Stimulated activated CD8-positive, alpha-beta memory T cell treated with anti-CD3 and anti-CD28 coated beads, Interleukin-2, amount 100 ng/mL, for 48 hours (primary cell): ENCODE measurements around the gene RFTN1.

Experiments used
- DNase-seq, 2 donors: peaks; one replicate each; pipeline ENCODE4 v3.0.0-alpha.2; 2020; ENCODE audit warnings: low read depth in 2 of 2

The RFTN1 gene

DNA sequence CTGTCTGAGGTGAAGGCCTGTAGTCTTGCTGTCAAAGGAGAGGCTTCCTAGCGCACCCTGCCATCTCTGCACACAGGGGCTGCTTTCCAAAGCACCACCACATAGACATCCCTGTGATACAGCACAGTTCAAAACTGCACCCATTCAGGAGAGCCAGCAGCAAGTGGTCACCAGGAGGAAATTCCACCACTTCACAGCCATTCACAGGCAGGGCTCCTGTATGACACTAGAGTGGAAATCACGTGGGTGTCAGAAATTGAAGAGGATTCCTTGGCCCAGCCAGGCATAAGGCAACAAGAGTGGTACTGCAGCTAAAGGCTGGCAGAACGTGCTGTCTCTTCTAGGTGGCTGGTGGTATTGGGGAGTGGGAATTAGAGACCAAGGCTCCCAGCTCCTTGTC is 102.8 kb downstream of the RFTN1 start:
- DNase-seq = no peak

DNA sequence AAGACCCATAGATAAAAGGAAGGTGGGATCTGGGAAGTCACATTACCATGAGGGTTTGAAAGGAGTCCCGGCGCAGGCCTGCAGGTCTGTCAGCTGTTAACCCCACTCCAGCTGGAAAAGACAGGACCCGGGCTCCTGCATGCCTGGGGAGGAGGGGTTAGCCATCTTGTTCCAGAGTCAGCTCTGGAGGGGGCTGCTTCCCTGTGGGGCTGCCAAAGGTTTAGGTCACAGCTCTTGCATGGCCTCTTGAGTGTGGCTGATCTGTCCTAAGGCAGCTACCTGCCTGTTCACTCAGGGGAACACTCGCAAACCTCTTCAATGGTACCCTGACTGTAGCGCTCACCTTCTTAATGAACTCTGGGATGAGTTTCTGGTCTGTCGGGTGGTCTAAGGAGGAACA is 104.5 kb downstream of the RFTN1 start:
- DNase-seq = no peak

DNA sequence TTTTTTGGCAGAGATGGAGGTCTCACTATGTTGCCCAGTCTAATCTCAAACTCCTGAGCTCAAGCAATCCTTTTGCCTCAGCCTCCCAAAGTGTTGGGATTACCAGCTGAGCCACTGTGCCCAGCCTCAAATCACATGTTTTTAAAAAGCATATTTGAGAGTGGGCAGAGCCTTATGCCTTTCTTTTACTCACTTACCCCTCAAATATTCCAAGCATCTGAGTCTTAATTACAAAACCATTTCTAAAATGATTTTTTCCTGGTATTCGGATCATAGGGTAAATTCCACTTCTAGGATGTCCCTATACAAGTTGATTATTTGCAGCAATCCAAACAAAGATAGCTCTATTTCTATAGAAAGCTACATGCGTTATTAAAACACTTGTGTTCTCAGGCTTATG is 106.1 kb downstream of the RFTN1 start:
- no peak for DNase-seq

DNA sequence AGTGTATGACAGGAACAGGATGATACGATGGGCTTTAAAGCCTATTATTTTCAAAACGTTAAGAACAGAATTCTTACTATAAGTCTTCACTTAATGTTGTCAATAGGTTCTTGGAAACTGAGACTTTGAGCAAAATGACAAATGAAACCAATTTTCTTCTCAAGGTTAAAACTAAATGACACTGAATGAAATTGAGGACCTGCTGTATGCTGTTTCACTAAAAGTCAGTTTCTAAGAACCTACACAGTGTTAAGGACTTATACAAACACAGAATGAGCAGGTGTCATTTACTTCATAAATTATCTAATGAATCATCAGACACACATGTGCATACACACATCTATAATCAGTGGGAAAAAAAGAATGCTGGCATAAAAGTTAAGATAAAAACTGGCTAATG is 106.9 kb downstream of the RFTN1 start:
- no peak for DNase-seq

DNA sequence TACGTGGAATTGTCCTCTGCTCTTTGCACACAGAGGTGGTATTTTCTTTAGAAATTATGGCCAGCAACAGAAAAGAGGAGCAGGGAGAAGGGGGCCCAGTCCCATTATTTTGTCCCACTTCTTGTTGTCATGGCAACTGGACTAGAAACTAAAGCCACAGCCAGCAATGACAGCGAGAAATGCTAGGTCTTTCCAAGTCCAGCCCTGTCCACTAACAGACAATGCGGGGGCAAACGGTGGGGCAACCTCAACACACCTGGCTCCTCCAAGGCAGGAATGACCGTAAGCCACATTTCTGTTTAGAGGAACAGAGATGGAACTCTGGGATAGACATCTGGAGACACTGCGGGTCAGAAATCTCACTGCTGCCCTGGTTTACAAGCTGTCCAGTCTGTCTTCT is 107.3 kb downstream of the RFTN1 start:
- no peak for DNase-seq

DNA sequence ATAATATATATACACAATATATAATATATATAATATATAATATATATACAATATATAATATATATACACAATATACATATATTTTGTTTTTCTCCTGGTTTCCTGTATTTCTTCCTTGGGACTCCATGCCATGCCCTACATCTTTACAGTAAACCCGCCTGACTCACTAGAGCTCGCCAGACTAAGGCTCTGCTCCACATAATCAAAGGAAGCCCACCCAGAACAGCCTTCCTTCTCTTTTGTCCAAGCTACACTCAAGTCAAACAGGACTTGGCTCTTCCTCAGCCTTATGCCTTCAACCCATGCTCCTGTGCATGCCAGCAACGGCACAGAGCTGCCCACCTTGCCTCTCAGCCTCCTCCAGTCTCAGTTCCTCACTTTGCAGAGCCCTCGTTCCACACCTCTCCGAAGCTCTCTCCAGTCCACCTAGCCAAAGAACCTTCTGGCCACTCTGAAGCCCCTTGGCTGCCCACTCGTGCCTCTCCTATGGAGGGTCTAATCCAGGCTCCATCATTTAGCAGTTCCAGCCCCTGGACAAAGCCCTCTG is 109.1 kb downstream of the RFTN1 start:
- no peak for DNase-seq

DNA sequence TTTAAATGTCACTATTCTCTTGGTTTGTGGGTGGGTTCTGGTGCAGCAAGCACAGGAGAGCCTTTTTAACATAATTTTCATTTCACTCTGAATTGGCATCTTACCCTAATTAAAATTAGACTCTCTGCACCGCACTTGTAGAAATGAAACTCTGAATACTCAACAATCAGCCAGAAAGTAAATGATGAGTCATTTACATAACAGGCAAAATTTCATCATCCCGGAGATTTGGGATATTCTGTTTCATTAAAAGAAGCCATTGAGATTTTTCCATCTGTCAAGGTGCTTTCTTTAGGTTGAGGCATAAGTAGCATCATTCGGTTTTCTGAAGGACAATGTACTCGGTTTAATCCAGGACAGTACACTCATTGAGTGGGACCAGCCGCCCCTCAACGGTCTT is 111.0 kb downstream of the RFTN1 start:
- no peak for DNase-seq

DNA sequence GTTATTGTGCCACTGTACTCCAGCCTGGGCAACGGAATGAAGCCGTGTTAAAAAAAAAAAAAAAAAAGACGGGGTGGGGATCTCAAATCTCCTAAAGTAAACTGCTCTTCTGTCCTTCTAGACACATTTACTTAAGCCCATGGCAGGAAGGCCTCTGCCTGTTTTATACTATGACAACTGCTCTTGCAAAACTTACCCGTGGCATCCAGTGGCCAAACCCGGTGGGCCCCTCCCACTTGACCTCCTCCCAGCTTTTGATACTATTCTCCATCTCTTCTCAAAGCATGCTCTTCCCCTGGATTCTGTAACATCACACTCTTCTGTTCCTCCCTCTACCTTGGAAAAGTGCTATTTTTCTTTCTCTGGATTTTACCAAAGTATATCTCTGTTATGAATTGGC is 112.2 kb downstream of the RFTN1 start:
- no peak for DNase-seq

DNA sequence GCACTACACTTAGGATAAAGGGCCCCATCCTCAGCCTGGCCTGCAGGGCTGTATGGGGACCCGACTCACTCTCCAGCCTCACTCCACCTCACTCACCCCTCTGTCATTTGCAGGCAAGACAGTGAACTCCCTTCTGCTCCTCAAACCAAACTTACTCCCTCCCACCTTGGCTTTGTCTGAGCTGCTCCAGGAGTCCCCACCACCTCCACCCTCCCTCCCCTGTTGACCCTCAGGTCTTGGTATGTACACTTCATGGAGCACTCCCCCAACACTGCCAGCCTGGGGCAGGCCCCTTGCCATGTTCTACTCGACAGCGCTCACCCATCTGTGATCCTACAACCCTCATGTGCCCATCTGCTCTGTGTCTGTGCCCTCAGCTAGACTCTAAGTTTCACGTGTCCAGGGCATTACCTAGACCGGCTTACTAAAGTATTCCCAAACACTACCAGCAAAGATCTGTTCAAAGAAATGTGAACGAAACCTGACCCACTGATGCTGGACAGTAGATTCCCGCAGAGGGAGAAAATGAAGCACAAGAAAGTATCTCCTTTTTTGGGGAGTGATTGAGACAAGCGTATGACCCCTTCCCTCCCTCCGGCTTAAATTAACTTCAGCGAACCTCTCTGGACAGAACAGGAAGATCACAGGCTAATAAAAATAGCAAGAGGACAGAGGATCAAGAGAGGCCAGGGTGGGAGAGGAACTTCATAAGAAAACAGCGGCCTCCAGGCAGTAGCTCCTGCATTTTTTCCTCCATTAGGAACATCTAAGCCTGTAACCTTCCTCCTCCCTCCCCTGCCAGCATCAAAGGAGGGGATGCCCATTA is 113.2 kb downstream of the RFTN1 start:
- DNase-seq = no peak

DNA sequence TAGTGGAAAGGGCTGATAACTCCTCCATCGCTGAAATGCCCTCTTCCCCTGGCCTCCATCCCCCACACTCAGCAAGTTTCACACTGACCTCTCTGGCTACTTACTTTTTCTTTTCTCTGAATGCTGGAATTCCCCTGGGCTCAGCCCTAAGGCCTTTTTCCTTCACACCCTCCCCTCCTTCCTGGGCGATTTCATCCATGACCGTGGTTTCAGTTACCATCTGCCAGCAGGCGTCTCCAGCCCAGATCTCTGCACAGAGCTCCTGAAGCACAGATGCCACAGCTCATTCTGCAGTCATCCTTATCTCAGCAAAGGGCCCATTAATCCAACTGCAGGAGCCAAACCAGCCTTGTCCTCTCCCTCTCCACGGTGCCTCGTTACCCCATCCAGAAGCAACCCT is 114.0 kb downstream of the RFTN1 start:
- DNase-seq = no peak

DNA sequence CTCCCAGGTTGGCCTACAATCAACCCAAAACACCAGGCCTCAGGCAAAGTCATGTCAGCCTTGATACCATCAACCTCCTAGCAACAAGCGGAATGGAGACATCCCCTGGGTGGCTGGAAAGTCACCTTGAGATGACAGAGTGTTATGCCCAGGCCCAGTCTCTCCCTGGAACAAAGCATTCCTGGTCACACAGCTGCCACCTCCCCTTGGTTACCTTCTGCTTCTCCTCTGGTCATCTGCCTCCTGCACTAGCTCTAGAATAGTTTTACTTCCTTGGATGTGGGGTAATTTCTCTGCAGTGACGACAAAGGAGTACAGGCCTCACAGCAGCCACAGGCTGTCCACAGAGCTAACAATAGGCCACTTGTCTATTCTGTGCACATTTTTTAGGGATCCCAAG is 114.9 kb downstream of the RFTN1 start:
- DNase-seq = no peak

DNA sequence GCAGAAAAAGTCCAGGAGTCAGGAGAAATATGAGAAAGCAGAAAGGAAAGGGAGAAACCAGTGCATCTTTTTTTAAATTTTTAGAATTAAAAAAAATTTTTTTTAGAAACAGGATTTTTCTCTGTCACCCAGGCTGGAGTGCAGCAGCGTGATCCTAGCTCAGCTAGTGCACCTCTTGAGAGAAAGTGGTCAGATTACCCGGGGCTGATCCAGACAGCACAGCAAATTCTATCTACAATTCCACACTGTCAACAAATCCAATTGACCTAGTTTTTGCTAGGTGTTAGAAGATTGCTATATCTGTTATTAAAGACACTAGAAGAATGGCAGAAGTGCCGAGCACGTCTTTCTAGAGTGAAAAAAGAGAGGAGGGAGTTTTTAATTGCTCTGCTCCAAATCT is 117.3 kb downstream of the RFTN1 start:
- DNase-seq = no peak

DNA sequence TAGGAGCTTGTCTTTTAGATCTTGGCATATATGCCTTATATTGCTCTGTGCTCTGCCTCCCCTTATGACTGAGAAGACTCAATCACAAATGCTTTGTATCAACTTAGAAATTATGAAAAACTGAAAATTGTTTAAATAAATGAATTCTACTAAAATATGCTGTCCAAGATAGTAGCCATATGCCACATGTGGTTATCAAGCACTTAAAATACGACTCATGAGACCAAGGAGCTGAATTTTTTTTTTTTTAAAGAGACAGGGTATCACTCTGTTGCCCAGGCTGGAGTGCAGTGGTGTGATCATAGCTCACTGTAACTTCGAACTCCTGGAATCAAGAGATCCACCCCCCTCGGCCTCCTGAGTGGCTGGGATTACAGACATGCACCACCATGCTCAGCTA is 118.3 kb downstream of the RFTN1 start:
- DNase-seq = no peak

DNA sequence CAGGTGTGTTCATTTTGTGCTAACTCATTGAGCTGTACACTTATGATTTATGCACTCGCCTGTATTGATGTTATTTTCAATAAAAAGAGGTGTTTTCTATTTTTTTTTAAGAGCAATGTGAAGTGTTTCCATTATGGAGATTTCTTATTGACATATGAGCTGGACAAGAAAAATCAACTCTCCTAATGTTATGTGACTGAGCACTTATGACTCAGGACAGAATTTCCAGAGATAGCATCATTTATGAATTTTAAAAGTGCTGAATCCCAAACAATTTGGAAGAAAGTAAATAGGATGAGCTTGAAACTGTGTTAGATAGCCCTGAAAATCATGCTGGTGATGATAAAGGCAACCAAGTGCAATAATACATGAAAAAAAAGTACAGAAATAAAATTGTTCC is 118.9 kb downstream of the RFTN1 start:
- no peak for DNase-seq

DNA sequence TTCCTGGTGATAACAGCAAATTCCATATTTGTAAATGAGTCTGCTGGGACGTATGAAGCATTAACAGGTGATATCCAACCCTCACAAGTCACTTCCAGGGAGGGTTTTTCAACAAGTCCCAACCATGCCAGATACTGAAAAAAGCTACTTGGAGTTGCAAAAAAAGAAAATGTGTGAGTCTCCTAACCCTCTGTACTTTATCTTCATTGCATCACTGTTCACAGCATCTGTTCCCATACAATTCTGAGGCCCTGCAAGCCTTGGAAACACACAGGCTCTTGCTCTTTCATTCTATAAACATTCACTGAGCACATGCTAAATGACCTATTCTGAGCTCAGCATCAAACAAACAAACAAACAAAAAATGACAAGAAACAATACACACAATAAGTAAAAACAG is 120.8 kb downstream of the RFTN1 start:
- DNase-seq = no peak

DNA sequence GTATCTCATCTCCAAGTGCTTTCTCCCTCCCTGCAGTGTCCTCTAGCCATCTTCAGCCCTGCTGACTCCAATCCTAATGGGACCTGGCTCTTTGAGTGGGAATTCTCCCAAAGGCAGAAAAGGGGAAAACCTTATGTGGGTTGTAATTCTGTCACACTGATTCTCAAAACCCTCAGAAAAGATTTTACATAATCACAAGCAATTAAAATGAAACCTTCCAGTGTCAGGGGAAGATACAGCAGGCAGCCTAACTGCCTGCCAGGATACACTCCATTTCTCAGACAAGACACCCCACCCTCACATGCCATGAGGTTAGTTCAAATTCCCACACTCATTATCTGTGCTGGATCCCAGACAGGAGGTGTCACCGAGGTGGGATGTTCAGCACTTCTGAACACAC is 121.4 kb downstream of the RFTN1 start:
- no peak for DNase-seq

DNA sequence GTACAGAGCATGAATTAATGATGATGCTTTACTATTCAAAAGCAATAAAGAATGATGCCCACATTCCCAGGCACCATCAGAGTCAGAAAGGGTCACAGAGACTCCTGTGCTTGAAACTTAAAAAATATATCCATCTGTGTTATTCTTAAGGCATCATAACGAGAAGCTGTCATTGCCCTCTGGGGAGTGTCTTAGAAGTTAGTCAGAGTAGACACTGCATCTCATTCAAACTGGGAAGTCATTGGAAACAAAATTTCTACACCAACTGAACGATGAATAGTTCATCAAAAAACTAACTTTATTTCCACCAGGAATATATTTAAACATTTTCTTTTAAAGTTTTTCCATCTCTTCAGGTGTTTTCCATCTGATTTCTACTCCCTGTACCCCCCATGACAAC is 122.9 kb downstream of the RFTN1 start:
- DNase-seq = no peak

DNA sequence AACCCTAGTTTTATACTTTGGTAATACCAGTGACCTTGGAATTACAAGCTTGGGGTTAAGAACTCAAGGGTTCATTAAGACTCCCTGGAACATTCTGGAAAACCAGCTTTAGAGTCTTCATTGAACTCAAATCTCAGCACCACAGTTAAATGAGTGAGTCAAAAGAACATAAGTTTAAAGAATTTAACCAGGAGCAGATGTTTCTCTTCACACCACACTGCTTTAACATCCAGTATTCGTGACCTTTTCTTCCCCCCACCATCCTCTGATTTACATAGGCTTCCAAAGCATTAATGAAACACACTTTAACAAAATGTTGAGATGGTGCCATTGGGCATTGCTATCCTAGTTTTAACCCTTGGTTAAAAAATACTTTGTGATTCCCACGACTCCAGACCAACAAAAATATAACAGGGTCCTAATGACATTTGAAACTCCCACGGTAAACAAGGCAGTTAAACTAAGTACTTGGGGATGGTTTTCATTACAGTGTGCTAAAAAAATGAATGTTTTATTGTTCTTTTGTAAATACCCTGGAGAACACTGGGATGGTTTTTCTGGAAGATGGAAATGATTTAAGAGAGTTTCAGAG is 124.6 kb downstream of the RFTN1 start:
- no peak for DNase-seq

DNA sequence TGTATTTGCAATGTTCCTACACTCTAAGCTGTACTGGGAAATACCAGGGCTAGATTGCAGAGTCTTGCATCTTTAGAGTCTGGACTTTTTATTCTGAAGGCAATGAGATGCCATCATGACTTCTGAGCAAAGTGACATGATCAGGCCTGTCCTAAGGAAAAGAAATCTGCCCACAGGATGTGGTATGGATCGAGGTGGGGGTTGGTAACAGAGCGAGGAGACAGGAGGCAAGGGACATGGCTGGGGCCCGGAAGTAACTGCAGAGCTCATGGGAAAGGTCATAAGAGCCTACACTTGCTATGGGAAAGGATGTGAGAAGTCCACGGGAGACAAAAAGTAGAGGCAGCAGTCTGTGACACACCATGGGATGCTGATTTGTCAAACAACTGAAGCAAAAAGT is 126.9 kb downstream of the RFTN1 start:
- no peak for DNase-seq

DNA sequence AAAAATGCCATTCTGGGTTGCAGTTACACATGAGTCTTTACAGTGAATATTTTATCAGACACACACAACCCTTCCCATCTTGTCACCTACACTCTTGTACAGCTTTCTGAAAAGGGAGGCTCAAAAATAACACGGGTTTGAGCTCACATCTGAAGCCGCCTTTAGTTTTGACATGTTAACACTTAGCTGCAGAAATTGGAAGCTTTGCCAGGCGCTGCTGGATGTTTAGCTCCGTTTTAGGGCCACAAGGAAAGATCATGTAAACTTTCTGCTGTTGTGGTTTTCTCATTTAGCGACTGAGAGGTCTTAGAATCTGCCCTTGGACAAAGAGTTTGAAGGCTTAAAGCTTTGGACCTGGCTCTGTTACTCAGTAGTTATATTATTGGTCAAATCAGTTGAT is 128.3 kb downstream of the RFTN1 start:
- DNase-seq = no peak

DNA sequence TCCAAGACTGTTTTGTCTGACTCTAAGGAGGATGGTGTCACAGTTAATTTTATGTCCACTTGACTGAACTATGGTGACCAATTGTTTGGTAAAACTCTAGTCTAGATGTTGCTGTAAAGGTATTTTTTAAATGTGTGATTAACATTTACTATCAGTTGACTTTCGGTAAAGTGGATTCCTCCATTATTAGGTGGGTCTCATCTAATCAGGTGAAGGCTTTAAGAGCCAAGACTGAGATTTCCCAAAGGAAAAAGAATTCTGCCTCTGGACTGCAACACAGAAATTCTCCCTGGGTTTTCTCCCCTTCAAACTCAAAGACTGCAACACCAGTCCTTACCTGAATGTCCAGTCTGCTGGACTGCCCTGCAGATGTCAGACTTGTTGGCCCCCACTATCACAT is 129.6 kb downstream of the RFTN1 start:
- DNase-seq = no peak

DNA sequence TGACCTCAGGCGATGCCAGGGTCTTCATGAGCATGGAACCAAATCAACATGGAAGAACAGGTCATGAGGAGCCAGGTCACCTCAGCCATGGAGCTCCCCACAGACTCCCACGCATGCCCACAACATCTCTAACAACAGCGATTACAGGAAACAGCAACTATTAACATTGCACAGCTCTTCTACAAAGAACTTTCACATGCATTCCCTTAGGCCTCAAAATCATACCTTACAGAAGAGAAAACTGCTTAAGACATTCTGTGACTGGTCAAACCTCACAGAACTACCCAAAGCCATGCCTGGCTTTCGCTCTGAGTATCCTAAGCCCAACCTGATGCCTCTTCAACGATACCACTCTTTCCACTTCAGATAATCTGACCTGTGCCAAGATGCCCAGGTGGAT is 130.7 kb downstream of the RFTN1 start:
- DNase-seq = no peak

DNA sequence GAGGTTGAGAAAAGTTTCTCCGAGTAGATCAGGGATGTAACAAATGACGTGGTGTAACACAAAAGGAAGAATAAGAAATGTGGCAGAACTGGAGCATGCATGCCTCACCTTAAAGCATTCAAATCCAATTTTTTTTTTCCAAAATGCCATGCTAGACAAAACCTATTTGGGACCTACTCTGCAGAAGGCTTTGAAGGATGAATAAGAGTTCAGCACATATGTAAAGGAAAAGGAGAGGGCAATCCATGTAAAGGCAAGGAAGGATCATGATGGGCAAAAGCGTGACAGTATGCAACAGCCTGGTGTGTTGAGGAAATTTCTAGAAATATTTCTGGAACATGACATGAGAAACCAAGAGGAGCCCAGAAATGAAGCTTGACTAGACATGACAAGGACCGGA is 132.1 kb downstream of the RFTN1 start:
- DNase-seq = no peak

DNA sequence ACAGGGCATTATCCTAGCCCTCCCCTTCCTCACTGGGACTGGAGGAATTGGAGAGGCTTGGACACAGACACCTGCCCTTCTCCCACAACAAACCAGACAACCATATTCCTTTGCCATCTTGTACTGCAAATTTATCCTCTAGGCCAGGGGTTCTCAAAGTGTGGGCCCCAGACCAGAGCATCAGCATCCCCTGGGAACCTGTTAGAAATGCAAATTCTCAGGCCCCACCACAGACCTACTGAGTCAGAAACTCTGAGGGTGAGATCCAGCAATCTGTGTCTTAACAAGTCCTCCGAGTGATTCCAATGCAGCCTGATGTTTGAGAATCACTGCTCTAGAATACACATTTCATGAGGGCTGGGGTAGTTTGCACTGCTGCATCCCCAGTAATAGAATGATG is 133.1 kb downstream of the RFTN1 start:
- no peak for DNase-seq
